ENCODE measurements around the gene MMP25. TPM values are rescaled to one million over a fixed set of nuclear protein-coding genes. Genes with fewer than 3 reads are reported as not detected.

The MMP25 gene
- total RNA-seq, 2 donors from 2014 or later, result 4.2 TPM; not detected in 1

DNA sequence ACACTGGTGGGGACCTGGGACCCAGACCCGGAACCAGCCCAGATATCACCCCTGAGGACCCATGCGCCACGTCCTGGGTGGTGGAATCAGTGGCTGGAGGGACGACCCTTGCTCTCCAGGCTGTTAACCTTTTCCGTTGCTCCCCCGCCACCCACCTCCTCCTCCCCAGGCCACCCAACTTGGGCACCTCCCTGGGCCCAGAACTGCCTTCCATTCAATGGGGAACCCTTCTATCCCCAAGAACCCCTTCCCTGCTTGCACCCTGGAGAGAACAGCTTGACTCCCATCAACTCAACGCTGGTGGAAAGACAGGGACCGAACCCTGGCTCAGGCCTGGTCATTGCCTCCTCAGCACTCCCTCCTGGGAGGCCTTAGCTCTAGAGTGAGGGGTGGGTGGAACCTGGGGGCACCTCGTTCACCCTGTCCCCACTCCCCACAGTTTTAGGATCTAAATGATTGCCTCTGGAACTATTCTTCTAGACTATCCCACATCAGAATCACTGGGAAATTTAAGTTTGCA, 13.4 kb downstream of the MMP25 start:
- Histone ChIP-seq H3K4me3 (peak overlapping the region; percentile 94), H3K36me3 (no peaks in the 10 kb centered on the region), H3K4me1 (ENCODE audit: control insufficient read depth in 1 of 2, low read depth in 2 of 2) (peaks cover 11 to 23% of the 10 kb centered on the region in 2 donors), H3K27ac (peak overlapping the region; percentile 39 to 41), H3K9me3 (no peaks in the 10 kb centered on the region), H3K27me3 (replicated peaks; ENCODE audit: insufficient read depth) (no peaks in the 10 kb centered on the region)
- ATAC-seq (ENCODE audit: insufficient number of reproducible peaks, low FRiP score, low read depth) (no peak), DNase-seq (ENCODE audit: low spot score) (no peak)
- TF ChIP-seq, protein P1, sequence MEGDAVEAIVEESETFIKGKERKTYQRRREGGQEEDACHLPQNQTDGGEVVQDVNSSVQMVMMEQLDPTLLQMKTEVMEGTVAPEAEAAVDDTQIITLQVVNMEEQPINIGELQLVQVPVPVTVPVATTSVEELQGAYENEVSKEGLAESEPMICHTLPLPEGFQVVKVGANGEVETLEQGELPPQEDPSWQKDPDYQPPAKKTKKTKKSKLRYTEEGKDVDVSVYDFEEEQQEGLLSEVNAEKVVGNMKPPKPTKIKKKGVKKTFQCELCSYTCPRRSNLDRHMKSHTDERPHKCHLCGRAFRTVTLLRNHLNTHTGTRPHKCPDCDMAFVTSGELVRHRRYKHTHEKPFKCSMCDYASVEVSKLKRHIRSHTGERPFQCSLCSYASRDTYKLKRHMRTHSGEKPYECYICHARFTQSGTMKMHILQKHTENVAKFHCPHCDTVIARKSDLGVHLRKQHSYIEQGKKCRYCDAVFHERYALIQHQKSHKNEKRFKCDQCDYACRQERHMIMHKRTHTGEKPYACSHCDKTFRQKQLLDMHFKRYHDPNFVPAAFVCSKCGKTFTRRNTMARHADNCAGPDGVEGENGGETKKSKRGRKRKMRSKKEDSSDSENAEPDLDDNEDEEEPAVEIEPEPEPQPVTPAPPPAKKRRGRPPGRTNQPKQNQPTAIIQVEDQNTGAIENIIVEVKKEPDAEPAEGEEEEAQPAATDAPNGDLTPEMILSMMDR (IDR thresholded peaks at IDR 0.05), result no peak

DNA sequence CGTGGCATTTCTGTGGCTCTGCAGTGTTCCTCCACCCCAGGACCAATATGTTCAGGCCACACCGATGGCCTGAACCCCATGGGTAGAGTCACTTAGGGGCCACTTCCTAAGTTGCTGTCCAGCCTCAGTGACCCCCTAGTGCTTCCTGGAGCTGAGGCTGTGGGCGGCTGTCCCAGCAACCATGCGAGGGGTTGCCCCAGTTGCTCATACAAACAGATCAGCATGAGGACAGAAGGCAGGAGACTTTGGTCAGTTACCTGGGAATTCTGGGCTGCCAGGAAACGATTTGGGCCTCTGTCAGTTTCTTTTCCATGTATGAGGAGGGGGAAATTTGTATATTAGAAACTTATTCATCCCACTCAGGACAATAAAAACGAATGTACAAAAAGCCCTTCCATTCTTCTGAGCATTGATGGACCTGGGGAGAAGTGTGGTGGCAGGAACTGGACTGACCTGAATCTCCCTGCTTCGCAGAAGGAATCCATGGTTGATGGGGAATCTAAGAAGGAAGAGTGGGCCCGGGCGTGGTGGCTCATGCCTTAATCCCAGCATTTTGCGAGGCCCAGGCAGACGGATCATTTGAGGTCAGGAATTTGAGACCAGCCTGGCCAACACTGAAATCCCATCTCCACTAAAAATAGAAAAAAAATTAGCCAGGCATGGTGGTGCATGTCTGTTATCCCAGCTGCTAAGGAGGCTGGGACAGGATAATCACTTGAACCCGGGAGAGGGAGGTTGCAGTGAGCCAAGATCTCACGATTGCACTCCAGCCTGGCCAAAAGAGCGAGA, 14.2 kb downstream of the MMP25 start:
- TF ChIP-seq, protein P1 (IDR thresholded peaks at IDR 0.05), result no peak
- H3K4me3 ChIP-seq, result no peak overlapping the region
- no peaks in the 10 kb centered on the region for H3K9me3 ChIP-seq
- H3K27ac ChIP-seq, result no peak overlapping the region
- H3K36me3 ChIP-seq, result no peaks in the 10 kb centered on the region
- ATAC-seq (ENCODE audit: insufficient number of reproducible peaks, low FRiP score, low read depth), result no peak
- H3K4me1 ChIP-seq (ENCODE audit: control insufficient read depth in 1 of 2, low read depth in 2 of 2), result peaks cover 18 to 31% of the 10 kb centered on the region in 2 donors
- no peak for DNase-seq (ENCODE audit: low spot score)
- H3K27me3 ChIP-seq (replicated peaks; ENCODE audit: insufficient read depth), result no peaks in the 10 kb centered on the region

DNA sequence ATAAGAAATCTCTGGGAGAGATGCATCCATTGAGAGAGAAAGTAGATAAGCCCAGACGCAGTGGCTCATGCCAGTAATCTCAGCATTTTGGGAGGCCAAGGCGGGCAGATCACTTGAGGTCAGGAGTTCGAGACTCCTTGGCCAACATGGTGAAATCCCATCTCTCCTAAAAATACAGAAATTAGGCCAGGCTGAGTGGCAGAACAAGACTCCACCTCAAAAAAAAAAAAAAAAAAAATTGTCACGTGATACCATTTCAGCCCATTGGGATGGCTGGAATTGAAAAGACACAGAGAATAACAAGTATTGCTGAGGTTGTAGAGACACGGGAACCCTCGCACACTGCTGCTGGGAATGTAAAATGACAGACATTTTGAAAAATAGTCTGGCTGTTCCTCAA, 16.2 kb downstream of the MMP25 start:
- Histone ChIP-seq H3K36me3 (no peaks in the 10 kb centered on the region), H3K4me3 (no peak overlapping the region), H3K27me3 (replicated peaks; ENCODE audit: insufficient read depth) (no peaks in the 10 kb centered on the region), H3K27ac (no peak overlapping the region), H3K4me1 (ENCODE audit: control insufficient read depth in 1 of 2, low read depth in 2 of 2) (peaks cover 22 to 43% of the 10 kb centered on the region in 2 donors), H3K9me3 (no peaks in the 10 kb centered on the region)
- DNase-seq (ENCODE audit: low spot score) (no peak), ATAC-seq (ENCODE audit: insufficient number of reproducible peaks, low FRiP score, low read depth) (no peak)
- TF ChIP-seq, protein P1 (IDR thresholded peaks at IDR 0.05), result no peak

DNA sequence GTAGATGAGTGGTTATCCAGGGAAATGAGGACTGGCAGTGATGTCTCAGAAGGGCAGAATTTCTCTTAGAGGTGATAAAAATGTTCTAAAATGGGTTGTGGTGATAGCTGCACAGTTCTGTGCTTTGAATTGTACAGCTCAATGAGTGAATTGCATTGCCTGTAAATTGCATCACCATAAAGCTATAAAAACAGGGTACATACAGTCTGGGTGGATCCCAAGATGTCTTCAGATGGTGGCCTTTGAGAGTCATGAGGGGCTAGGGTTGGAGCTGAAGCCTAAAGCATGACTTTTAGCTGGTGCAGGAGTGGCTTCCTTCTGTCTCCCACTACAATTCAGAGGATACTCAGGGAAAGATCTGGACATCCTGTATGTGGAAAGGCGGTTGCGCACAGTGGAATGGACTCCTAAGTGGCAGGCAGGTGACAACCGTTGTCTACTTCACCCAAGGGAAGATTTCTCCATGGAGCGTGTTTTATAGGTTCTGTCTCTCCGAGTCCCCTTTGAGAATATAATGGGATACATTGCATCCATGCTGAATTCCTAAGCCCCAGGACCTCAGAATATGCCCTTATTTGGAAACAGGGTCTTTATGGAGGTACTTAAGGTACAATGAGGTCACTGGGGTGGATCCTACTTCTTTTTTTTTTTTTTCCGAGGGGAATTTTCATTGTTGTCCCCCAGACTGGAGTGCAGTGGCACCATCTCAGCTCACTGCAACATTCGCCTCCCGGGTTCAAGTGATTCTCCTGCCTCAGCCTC, 17.4 kb downstream of the MMP25 start:
- no peaks in the 10 kb centered on the region for H3K9me3 ChIP-seq
- no peak overlapping the region for H3K27ac ChIP-seq
- H3K4me1 ChIP-seq (ENCODE audit: control insufficient read depth in 1 of 2, low read depth in 2 of 2), result peaks cover 16 to 33% of the 10 kb centered on the region in 2 donors
- no peaks in the 10 kb centered on the region for H3K27me3 ChIP-seq (replicated peaks; ENCODE audit: insufficient read depth)
- TF ChIP-seq, protein P1 (IDR thresholded peaks at IDR 0.05), result no peak
- no peaks in the 10 kb centered on the region for H3K36me3 ChIP-seq
- no peak overlapping the region for H3K4me3 ChIP-seq
- ATAC-seq (ENCODE audit: insufficient number of reproducible peaks, low FRiP score, low read depth) (no peak), DNase-seq (ENCODE audit: low spot score) (no peak)

Measured in thoracic aorta (tissue), 2 donors.